ENCODE measurements around the gene HIVEP2.
A peak's percentile ranks its signal among the peaks of the same experiment; 100 is the strongest.

HIVEP2 gene

DNA sequence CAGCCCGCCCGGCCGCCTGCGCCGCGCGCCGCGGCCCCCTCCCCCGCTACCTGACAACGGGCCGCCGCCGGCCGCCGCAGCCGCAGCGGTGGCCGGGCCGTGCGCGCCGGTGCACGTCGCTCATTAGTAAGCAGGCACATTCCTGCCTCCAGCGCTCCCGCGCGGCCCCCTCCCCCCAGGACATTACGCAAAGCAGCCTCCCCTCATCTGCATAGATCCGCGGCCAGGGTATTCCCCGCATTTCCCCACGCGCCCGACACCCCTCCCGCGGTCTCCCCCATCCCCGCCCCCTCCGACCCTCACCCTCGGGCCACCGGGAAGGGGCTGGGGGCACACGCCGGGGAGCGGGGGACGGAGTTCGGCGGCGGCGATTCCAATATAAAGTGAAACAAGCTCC, at the start of gene HIVEP2:
HIVEP2 (minus strand) TSS at position 128 of the 397 bp plus-strand sequence. CDS start 170,438 bp downstream, outside the sequence.
- TF ChIP-seq, protein P1, sequence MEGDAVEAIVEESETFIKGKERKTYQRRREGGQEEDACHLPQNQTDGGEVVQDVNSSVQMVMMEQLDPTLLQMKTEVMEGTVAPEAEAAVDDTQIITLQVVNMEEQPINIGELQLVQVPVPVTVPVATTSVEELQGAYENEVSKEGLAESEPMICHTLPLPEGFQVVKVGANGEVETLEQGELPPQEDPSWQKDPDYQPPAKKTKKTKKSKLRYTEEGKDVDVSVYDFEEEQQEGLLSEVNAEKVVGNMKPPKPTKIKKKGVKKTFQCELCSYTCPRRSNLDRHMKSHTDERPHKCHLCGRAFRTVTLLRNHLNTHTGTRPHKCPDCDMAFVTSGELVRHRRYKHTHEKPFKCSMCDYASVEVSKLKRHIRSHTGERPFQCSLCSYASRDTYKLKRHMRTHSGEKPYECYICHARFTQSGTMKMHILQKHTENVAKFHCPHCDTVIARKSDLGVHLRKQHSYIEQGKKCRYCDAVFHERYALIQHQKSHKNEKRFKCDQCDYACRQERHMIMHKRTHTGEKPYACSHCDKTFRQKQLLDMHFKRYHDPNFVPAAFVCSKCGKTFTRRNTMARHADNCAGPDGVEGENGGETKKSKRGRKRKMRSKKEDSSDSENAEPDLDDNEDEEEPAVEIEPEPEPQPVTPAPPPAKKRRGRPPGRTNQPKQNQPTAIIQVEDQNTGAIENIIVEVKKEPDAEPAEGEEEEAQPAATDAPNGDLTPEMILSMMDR (conservative IDR thresholded peaks at IDR 0.05; ENCODE audit: low read depth, low read length): no peak
- peak within 1 kb of the TSS; percentile 96 for H3K27ac ChIP-seq
- H3K4me1 ChIP-seq (ENCODE audit: low read depth, poor library complexity, severe bottlenecking): peaks cover 26% of the 10 kb centered on the region
- H4K20me1 ChIP-seq (ENCODE audit: insufficient read depth): no peaks in the 10 kb centered on the region; the same call in 1 of the 2 replicates
- H3K4me2 ChIP-seq: peak within 1 kb of the TSS; percentile 91
- H3K36me3 ChIP-seq (ENCODE audit: insufficient read depth): no peaks in the 10 kb centered on the region
- no peaks in the 10 kb centered on the region for H3K27me3 ChIP-seq (ENCODE audit: insufficient read depth, low read depth)
- H3K9ac ChIP-seq: peak within 1 kb of the TSS; percentile 96
- no peak within 1 kb of the TSS for H3K4me3 ChIP-seq (IDR thresholded peaks at IDR 0.05; ENCODE audit: insufficient read depth, low read depth, low read length)
- peak within 1 kb of the TSS; percentile 91 for H2AFZ ChIP-seq (ENCODE audit: low read depth)
- H3K79me2 ChIP-seq (ENCODE audit: insufficient read depth, low read depth): peaks cover 40% of the 10 kb centered on the region

DNA sequence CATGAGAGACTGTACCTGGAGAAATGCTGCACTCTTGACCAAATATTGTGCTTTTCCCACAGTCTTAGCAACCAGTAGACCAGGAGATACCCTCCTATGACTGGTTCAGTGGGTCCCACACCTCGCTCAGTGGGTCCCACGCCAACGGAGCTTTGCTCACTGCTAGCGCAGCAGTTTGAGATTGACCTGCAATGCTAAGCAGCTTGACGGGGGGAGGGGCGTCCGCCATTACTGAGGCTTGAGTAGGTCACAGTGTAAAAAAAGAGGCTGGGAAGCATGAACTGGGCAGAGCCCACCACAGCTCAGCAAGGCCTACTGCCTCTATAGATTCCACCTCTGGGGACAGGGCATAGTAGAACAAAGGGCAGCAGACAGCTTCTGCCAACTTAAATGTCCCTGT, 49.0 kb upstream of the HIVEP2 start:
- Histone ChIP-seq H3K4me1 (ENCODE audit: low read depth, poor library complexity, severe bottlenecking) (no peaks in the 10 kb centered on the region), H4K20me1 (ENCODE audit: insufficient read depth) (no peaks in the 10 kb centered on the region), H3K27me3 (ENCODE audit: insufficient read depth, low read depth) (no peaks in the 10 kb centered on the region), H3K36me3 (ENCODE audit: insufficient read depth) (no peaks in the 10 kb centered on the region), H3K4me2 (no peak overlapping the region), H3K4me3 (IDR thresholded peaks at IDR 0.05; ENCODE audit: insufficient read depth, low read depth, low read length) (no peak overlapping the region), H3K27ac (no peak overlapping the region), H3K79me2 (ENCODE audit: insufficient read depth, low read depth) (no peaks in the 10 kb centered on the region), H3K9ac (no peak overlapping the region), H2AFZ (ENCODE audit: low read depth) (no peak overlapping the region)
- TF ChIP-seq, protein P1 (conservative IDR thresholded peaks at IDR 0.05; ENCODE audit: low read depth, low read length): no peak

GRCh38 chr6:142987490-142987889, 42.5 kb upstream of the HIVEP2 start:
- Histone ChIP-seq H3K36me3 (ENCODE audit: insufficient read depth) (no peaks in the 10 kb centered on the region), H4K20me1 (ENCODE audit: insufficient read depth) (no peaks in the 10 kb centered on the region), H2AFZ (ENCODE audit: low read depth) (no peak overlapping the region), H3K9ac (no peak overlapping the region), H3K4me1 (ENCODE audit: low read depth, poor library complexity, severe bottlenecking) (no peaks in the 10 kb centered on the region), H3K79me2 (ENCODE audit: insufficient read depth, low read depth) (no peaks in the 10 kb centered on the region), H3K4me2 (no peak overlapping the region), H3K27me3 (ENCODE audit: insufficient read depth, low read depth) (no peaks in the 10 kb centered on the region), H3K4me3 (IDR thresholded peaks at IDR 0.05; ENCODE audit: insufficient read depth, low read depth, low read length) (no peak overlapping the region), H3K27ac (no peak overlapping the region)
- TF ChIP-seq, protein P1 (conservative IDR thresholded peaks at IDR 0.05; ENCODE audit: low read depth, low read length): no peak

DNA sequence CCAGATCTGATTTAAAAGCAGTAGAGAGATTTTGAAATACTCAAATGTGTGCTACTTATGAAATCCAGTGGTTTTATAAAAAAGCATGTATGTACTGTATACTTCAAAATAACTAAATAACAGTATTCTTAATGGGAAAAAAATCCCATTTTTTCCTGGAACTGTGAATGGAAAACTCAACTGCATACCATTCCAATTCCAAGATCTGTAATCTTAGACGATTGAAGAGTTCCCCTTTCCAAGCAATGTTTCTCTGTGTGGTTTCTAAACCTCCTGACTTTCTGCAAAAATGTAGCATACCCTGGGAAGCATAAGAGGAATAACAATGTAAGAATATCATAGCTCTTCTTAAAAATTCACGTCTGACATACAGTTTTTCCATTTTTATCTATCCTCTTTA, 40.3 kb upstream of the HIVEP2 start:
- Histone ChIP-seq H3K79me2 (ENCODE audit: insufficient read depth, low read depth) (no peaks in the 10 kb centered on the region), H3K36me3 (ENCODE audit: insufficient read depth) (no peaks in the 10 kb centered on the region), H3K4me1 (ENCODE audit: low read depth, poor library complexity, severe bottlenecking) (no peaks in the 10 kb centered on the region), H3K4me3 (IDR thresholded peaks at IDR 0.05; ENCODE audit: insufficient read depth, low read depth, low read length) (no peak overlapping the region), H3K27me3 (ENCODE audit: insufficient read depth, low read depth) (no peaks in the 10 kb centered on the region), H4K20me1 (ENCODE audit: insufficient read depth) (no peaks in the 10 kb centered on the region), H3K4me2 (no peak overlapping the region), H3K9ac (no peak overlapping the region), H3K27ac (no peak overlapping the region), H2AFZ (ENCODE audit: low read depth) (no peak overlapping the region)
- TF ChIP-seq, protein P1 (conservative IDR thresholded peaks at IDR 0.05; ENCODE audit: low read depth, low read length): no peak

Data from KMS-11 (cell line).